SK-N-MC (cell line): ENCODE data around the gene ST8SIA6.
"Not testable (repeated sequence)": the region's sequence is repeated elsewhere in the genome, so short reads cannot be mapped to it uniquely, and the experiment has no call there.

Source experiments
- DNase-seq: peaks from one replicate; pipeline ENCODE4 v3.0.0-alpha.2; 2011; ENCODE audit warnings: low read depth, low spot score
- H3K27ac ChIP-seq: fragments of 200-600 bp; sonication (generic); 2 replicates; pipeline ENCODE4 v1.5.1; 2016; ENCODE audit warnings: mixed run types
- H3K36me3 ChIP-seq: fragments of 200-600 bp; sonication (generic); 2 replicates; pipeline ENCODE4 v1.6.1; 2017; ENCODE audit warnings: antibody characterized with exemption, low read length, mixed read lengths; ENCODE audit not compliant: insufficient read depth
- H3K4me3 ChIP-seq: fragments of 200-600 bp; sonication (generic); 2 replicates; pipeline ENCODE4 v1.5.1; 2016
- H3K9ac ChIP-seq: fragments of 200-600 bp; sonication (generic); 2 replicates; pipeline ENCODE4 v1.8.0; 2017; ENCODE audit warnings: mixed run types, mixed read lengths; ENCODE audit not compliant: insufficient read length
- H3K9me3 ChIP-seq: fragments of 200-600 bp; sonication (generic); 2 replicates; pipeline ENCODE4 v1.6.1; 2017; ENCODE audit warnings: low read depth, mild to moderate bottlenecking, antibody characterized with exemption, low read length, moderate library complexity, mixed read lengths
- EZH2 ChIP-seq: fragments of 200-600 bp; sonication (generic); IDR thresholded peaks from one replicate; pipeline ENCODE4 v1.6.1; 2017; ENCODE audit warnings: antibody characterized with exemption
- FOXP2 ChIP-seq: optimal IDR thresholded peaks from 2 replicates; pipeline ENCODE3; 2011; ENCODE audit warnings: mild to moderate bottlenecking, moderate library complexity; ENCODE audit not compliant: insufficient read depth; ENCODE audit errors: extremely low read length, control extremely low read depth
- POLR2AphosphoS5 ChIP-seq: IDR thresholded peaks from 2 replicates; pipeline ENCODE4 v1.6.1; 2012; ENCODE audit warnings: mild to moderate bottlenecking, low read depth, low read length, borderline replicate concordance

The ST8SIA6 gene

DNA sequence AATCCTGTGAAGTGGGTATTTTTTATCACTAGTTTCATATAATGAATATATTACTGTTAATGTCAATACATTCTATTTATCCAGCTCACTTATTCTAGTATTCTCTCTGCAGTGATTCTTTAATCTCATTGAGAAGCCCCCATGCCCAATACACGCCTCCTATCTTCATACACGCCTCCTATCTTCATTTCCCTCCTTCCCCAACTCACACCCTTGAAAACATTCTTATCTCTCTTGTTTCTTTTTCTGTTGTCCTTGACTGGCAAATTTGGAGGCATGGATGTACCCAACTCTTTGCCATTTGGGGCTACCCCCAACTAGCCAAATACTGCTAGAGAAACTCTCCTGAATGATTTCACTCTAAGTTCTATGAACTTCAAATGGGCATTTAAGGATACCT is 40.5 kb downstream of the ST8SIA6 start:
- H3K27ac ChIP-seq: no peak overlapping the region
- TF ChIP-seq EZH2 (no peak), FOXP2 (no peak), POLR2AphosphoS5 (no peak)
- H3K4me3 ChIP-seq: no peak overlapping the region
- no peak overlapping the region for H3K9ac ChIP-seq
- no peaks in the 10 kb centered on the region for H3K9me3 ChIP-seq
- no peaks in the 10 kb centered on the region for H3K36me3 ChIP-seq
- DNase-seq: no peak

DNA sequence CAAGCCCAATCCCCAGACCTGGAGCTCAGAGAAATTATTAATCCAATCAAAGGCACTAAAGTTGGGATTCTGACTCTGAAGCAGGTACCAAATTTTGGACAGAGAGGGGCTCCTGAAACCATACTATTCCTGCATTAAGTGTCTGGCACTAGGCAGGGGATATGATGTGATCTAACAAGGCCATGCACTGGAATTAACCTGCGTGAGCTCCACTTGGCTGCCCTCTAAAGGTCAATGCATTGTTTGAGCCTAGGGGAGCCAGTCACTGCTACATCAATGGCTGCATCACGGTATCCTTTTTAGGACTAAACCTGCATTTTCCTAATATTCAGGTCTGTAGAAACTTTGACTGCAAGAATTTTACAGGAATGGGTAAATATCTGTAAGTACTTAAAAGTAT is 42.1 kb downstream of the ST8SIA6 start:
- Histone ChIP-seq H3K27ac (no peak overlapping the region), H3K9me3 (no peaks in the 10 kb centered on the region), H3K9ac (no peak overlapping the region), H3K4me3 (no peak overlapping the region), H3K36me3 (no peaks in the 10 kb centered on the region)
- no peak for DNase-seq
- TF ChIP-seq EZH2: no peak
- TF ChIP-seq FOXP2: no peak
- TF ChIP-seq POLR2AphosphoS5: no peak

GRCh38 chr10:17410907-17411306 is 43.5 kb downstream of the ST8SIA6 start:
- no peak for TF ChIP-seq FOXP2
- no peak for TF ChIP-seq POLR2AphosphoS5
- TF ChIP-seq EZH2: no peak

GRCh38 chr10:17409170-17409733 is 45.1 kb downstream of the ST8SIA6 start:
- Histone ChIP-seq H3K9me3 (no peaks in the 10 kb centered on the region), H3K9ac (no peak overlapping the region), H3K4me3 (no peak overlapping the region), H3K36me3 (no peaks in the 10 kb centered on the region), H3K27ac (no peak overlapping the region)
- DNase-seq: no peak
- no peak for TF ChIP-seq FOXP2
- no peak for TF ChIP-seq POLR2AphosphoS5
- TF ChIP-seq EZH2: no peak

More at GRCh38 chr10:17410907-17411306, 43.5 kb downstream of the ST8SIA6 start:
- no peak overlapping the region for H3K4me3 ChIP-seq
- H3K36me3 ChIP-seq: no peaks in the 10 kb centered on the region
- H3K9ac ChIP-seq: no peak overlapping the region
- no peaks in the 10 kb centered on the region for H3K9me3 ChIP-seq
- H3K27ac ChIP-seq: no peak overlapping the region
- DNase-seq: no peak

DNA sequence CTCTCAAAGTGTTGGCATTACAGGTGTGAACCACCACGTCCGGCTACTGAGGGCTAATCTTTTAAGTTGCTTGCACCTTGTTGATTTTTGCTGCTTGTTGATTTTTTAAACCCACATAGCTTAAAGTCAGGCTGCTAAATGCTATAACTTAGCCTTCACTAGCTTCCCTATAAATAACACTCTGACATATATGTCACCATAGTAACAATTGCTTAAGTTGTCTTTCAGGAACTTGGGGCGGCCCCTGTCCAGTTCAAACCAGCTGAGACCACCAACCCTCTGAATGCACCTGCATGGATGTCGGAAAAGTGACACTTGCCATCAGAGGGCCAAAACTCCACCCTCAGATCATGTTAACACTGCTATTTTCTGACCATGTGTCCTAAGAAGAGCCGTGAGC is 47.3 kb downstream of the ST8SIA6 start:
- Histone ChIP-seq H3K9ac (no peak overlapping the region), H3K36me3 (no peaks in the 10 kb centered on the region), H3K9me3 (no peaks in the 10 kb centered on the region), H3K27ac (no peak overlapping the region), H3K4me3 (no peak overlapping the region)
- no peak for DNase-seq
- no peak for TF ChIP-seq EZH2
- no peak for TF ChIP-seq POLR2AphosphoS5
- TF ChIP-seq FOXP2: no peak

DNA sequence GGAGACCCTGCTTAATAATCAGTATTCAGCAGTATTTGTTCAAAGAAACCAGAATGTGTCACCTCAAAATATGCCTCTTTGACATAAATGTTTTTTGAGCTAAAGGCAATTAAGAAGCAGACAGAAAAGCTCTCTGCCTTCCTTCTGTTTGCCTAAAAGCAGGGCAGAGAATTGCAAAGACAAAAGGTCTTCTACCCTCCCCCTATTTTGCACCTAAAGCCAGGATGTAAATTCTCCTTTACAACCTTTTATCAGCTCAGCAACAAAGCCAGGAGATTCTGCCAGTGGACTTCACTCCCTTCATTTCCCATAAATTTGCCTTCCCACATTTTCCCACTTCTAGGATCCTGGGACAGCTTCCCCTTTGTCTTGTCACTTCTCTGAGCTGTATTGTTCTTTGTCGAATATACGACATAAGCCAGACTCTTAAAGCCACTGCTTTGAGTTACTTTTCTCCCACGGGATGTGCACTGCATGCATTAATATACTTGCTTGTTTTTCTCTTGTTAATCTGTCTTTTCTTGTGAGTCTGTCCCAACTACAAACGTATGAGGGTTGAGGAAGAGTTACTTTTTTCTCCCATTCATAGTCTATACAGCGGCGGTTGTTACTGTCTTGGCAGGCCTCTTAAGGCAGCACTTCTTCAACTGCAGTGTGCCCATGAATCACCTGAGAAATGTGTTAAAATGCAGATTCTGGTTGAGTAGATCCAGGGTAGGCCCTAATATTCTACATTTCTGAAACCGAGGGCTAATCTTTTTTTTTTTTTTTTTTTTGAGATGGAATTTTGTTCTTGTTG is 48.2 kb downstream of the ST8SIA6 start:
- Histone ChIP-seq H3K36me3 (no peaks in the 10 kb centered on the region), H3K27ac (no peak overlapping the region), H3K4me3 (no peak overlapping the region), H3K9ac (no peak overlapping the region), H3K9me3 (no peaks in the 10 kb centered on the region)
- TF ChIP-seq FOXP2 (no peak), POLR2AphosphoS5 (no peak), EZH2 (no peak)
- DNase-seq: no peak

DNA sequence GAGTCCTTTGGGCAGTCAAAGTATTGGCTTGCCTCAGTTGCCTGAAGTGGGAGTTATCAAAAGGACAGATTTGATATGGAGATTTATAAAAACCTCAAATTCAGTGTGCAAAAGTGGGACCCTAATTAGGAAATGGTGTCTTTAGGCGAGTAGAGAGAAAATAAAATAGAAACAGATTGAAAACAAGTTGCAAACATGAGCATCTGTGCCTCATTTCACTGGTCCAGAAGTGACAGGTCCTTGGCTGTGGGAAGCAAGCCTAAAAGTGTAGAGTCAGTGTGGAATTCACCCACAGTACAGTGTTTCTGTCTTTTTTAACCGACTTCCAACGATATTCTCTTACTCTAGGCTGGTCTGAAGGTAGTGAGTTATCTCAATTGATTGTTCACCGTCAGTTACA is 51.2 kb downstream of the ST8SIA6 start:
- Histone ChIP-seq H3K9ac (no peak overlapping the region), H3K36me3 (no peaks in the 10 kb centered on the region), H3K4me3 (no peak overlapping the region), H3K27ac (no peak overlapping the region), H3K9me3 (no peaks in the 10 kb centered on the region)
- no peak for TF ChIP-seq EZH2
- no peak for TF ChIP-seq POLR2AphosphoS5
- no peak for TF ChIP-seq FOXP2
- no peak for DNase-seq

- H3K36me3 ChIP-seq, H3K4me3 ChIP-seq, H3K27ac ChIP-seq, H3K9ac ChIP-seq, DNase-seq, H3K9me3 ChIP-seq: not testable (repeated sequence)
These were observed 52.4 kb downstream of the ST8SIA6 start for GRCh38 chr10:17402040-17402439.

GRCh38 chr10:17396004-17396403 is 58.4 kb downstream of the ST8SIA6 start:
- Histone ChIP-seq H3K27ac (no peak overlapping the region), H3K9ac (no peak overlapping the region), H3K4me3 (no peak overlapping the region), H3K9me3 (no peaks in the 10 kb centered on the region), H3K36me3 (no peaks in the 10 kb centered on the region)
- no peak for TF ChIP-seq POLR2AphosphoS5
- TF ChIP-seq EZH2: no peak
- TF ChIP-seq FOXP2: no peak
- no peak for DNase-seq
